Neutrophil (primary cell): Measurements from ENCODE around the gene PKHD1.

Experiments used
- H3K27ac ChIP-seq: fragments of 200-600 bp; sonication (generic); 2 replicates; pipeline ENCODE4 v1.5.1; 2016; ENCODE audit warnings: mild to moderate bottlenecking, moderate library complexity
- H3K27me3 ChIP-seq: fragments of 200-600 bp; sonication (generic); 2 replicates; pipeline ENCODE4 v1.6.0; 2016; ENCODE audit warnings: mild to moderate bottlenecking
- H3K36me3 ChIP-seq: fragments of 200-600 bp; sonication (generic); 2 replicates; pipeline ENCODE4 v1.5.1; 2017
- H3K4me1 ChIP-seq, 2 experiments: fragments of 200-600 bp in 1 of 2; sonication (generic) in 1 of 2; 1 replicate in 1 of 2; 2 replicates in 1 of 2; pipeline versions ENCODE4 v1.5.1 to v1.6.1; 2013 to 2016; ENCODE audit warnings: low read depth in 1 of 2, low read length in 1 of 2, mild to moderate bottlenecking in 1 of 2, moderate library complexity in 1 of 2; ENCODE audit not compliant: control insufficient read depth in 1 of 2, insufficient read depth in 1 of 2
- H3K4me3 ChIP-seq, 2 experiments: fragments of 200-600 bp in 1 of 2; sonication (generic) in 1 of 2; 1 replicate in 1 of 2; 2 replicates in 1 of 2; pipeline ENCODE4 v1.5.1; 2013 to 2016; ENCODE audit warnings: low read depth in 1 of 2, low read length in 1 of 2, mild to moderate bottlenecking in 1 of 2, moderate library complexity in 1 of 2
- H3K9me3 ChIP-seq: fragments of 200-600 bp; sonication (generic); 2 replicates; pipeline ENCODE4 v1.5.1; 2016
- CTCF ChIP-seq: fragments of 200-600 bp; sonication (generic); IDR thresholded peaks from 2 replicates; pipeline ENCODE4 v1.5.1; 2016; ENCODE audit warnings: antibody characterized with exemption

Gene PKHD1

GRCh38 chr6:51830666-51831065 is 256.7 kb downstream of the PKHD1 start:
- no peaks in the 10 kb centered on the region for H3K36me3 ChIP-seq
- no peaks in the 10 kb centered on the region for H3K4me1 ChIP-seq
- no peak for TF ChIP-seq CTCF
- no peak overlapping the region for H3K27ac ChIP-seq
- H3K9me3 ChIP-seq, result no peaks in the 10 kb centered on the region
- H3K4me3 ChIP-seq, result no peak overlapping the region
- no peaks in the 10 kb centered on the region for H3K27me3 ChIP-seq

- no peak for TF ChIP-seq CTCF
- Histone ChIP-seq H3K4me3 (no peak overlapping the region), H3K36me3 (no peaks in the 10 kb centered on the region), H3K9me3 (no peaks in the 10 kb centered on the region), H3K4me1 (no peaks in the 10 kb centered on the region), H3K27ac (no peak overlapping the region), H3K27me3 (no peaks in the 10 kb centered on the region)
These were observed 259.8 kb downstream of the PKHD1 start for GRCh38 chr6:51827580-51827979.

GRCh38 chr6:51824940-51825339 is 262.5 kb downstream of the PKHD1 start:
- no peak for TF ChIP-seq CTCF
- Histone ChIP-seq H3K27me3 (no peaks in the 10 kb centered on the region), H3K4me3 (no peak overlapping the region), H3K9me3 (no peaks in the 10 kb centered on the region), H3K27ac (no peak overlapping the region), H3K4me1 (no peaks in the 10 kb centered on the region), H3K36me3 (no peaks in the 10 kb centered on the region)

GRCh38 chr6:51820555-51820954 is 266.9 kb downstream of the PKHD1 start:
- no peaks in the 10 kb centered on the region for H3K4me1 ChIP-seq
- H3K36me3 ChIP-seq, result no peaks in the 10 kb centered on the region
- no peak overlapping the region for H3K4me3 ChIP-seq
- no peaks in the 10 kb centered on the region for H3K27me3 ChIP-seq
- H3K9me3 ChIP-seq, result no peaks in the 10 kb centered on the region
- no peak for TF ChIP-seq CTCF
- H3K27ac ChIP-seq, result no peak overlapping the region

GRCh38 chr6:51818520-51819022 is 268.8 kb downstream of the PKHD1 start:
- Histone ChIP-seq H3K4me1 (no peaks in the 10 kb centered on the region), H3K36me3 (no peaks in the 10 kb centered on the region), H3K9me3 (no peaks in the 10 kb centered on the region), H3K4me3 (no peak overlapping the region), H3K27me3 (no peaks in the 10 kb centered on the region), H3K27ac (no peak overlapping the region)
- no peak for TF ChIP-seq CTCF

GRCh38 chr6:51817832-51818231 is 269.6 kb downstream of the PKHD1 start:
- TF ChIP-seq CTCF, result no peak
- H3K27ac ChIP-seq, result no peak overlapping the region
- no peaks in the 10 kb centered on the region for H3K9me3 ChIP-seq
- H3K4me3 ChIP-seq, result no peak overlapping the region
- H3K36me3 ChIP-seq, result no peaks in the 10 kb centered on the region
- H3K27me3 ChIP-seq, result no peaks in the 10 kb centered on the region
- H3K4me1 ChIP-seq, result no peaks in the 10 kb centered on the region
